ENCODE measurements around the gene TADA2A.

TADA2A gene

GRCh38 chr17:37406635-37407461 is at the start of gene TADA2A, which contains the start of gene ACACA:
TSS of gene TADA2A (plus strand) at chr17:37406886. CDS start at chr17:37411366, 4,480 bp downstream.
TSS of gene ACACA (minus strand) at chr17:37406836. CDS start at chr17:37406299, 537 bp downstream.
- DNase-seq (ENCODE audit: low spot score) = peak; percentile 74

- peak; percentile 60 for DNase-seq (ENCODE audit: low spot score)
Observed at GRCh38 chr17:37358098-37358829, 48.4 kb upstream of the TADA2A start.

- DNase-seq (ENCODE audit: low spot score) = peak; percentile 95
Observed at GRCh38 chr17:37358830-37359681, 47.6 kb upstream of the TADA2A start.

GRCh38 chr17:37359682-37360188 is 47.0 kb upstream of the TADA2A start:
- no peak for DNase-seq (ENCODE audit: low spot score)

- DNase-seq (ENCODE audit: low spot score) = no peak
Observed at GRCh38 chr17:37360632-37361031, 46.1 kb upstream of the TADA2A start.

GRCh38 chr17:37361543-37361942 is 45.1 kb upstream of the TADA2A start:
- no peak for DNase-seq (ENCODE audit: low spot score)

GRCh38 chr17:37365589-37365988 is 41.1 kb upstream of the TADA2A start:
- DNase-seq (ENCODE audit: low spot score) = no peak

- DNase-seq (ENCODE audit: low spot score) = no peak
Observed at GRCh38 chr17:37368577-37368976, 38.1 kb upstream of the TADA2A start.

GRCh38 chr17:37373530-37374159 is 33.0 kb upstream of the TADA2A start:
- peak; percentile 71 for DNase-seq (ENCODE audit: low spot score)

GRCh38 chr17:37375706-37376105 is 31.0 kb upstream of the TADA2A start, which contains the start of gene C17orf78:
TSS of gene C17orf78 (plus strand) at chr17:37375985. CDS start at chr17:37376093, 108 bp downstream.
- DNase-seq (ENCODE audit: low spot score) = no peak

GRCh38 chr17:37382056-37382455 is 24.6 kb upstream of the TADA2A start:
- no peak for DNase-seq (ENCODE audit: low spot score)

- DNase-seq (ENCODE audit: low spot score) = no peak
Observed at GRCh38 chr17:37384560-37385149, 22.0 kb upstream of the TADA2A start.

- no peak for DNase-seq (ENCODE audit: low spot score)
Observed at GRCh38 chr17:37385474-37385990, 21.2 kb upstream of the TADA2A start.

- DNase-seq (ENCODE audit: low spot score) = no peak
Observed at GRCh38 chr17:37386462-37386861, 20.2 kb upstream of the TADA2A start.

GRCh38 chr17:37388266-37388665 is 18.4 kb upstream of the TADA2A start:
- DNase-seq (ENCODE audit: low spot score) = no peak

- no peak for DNase-seq (ENCODE audit: low spot score)
Observed at GRCh38 chr17:37389160-37389559, 17.5 kb upstream of the TADA2A start.

GRCh38 chr17:37391146-37391545 is 15.5 kb upstream of the TADA2A start:
- no peak for DNase-seq (ENCODE audit: low spot score)

- no peak for DNase-seq (ENCODE audit: low spot score)
Observed at GRCh38 chr17:37392024-37392590, 14.6 kb upstream of the TADA2A start.

- no peak for DNase-seq (ENCODE audit: low spot score)
Observed at GRCh38 chr17:37393352-37393751, 13.3 kb upstream of the TADA2A start.

GRCh38 chr17:37399265-37399803 is 7.4 kb upstream of the TADA2A start:
- no peak for DNase-seq (ENCODE audit: low spot score)
